BLaER1 (cell line): ENCODE results near the gene LYZL1.
"Not testable (repeated sequence)": the region's sequence is repeated elsewhere in the genome, so short reads cannot be mapped to it uniquely, and the experiment has no call there.

ENCODE experiments used
- H3K27ac ChIP-seq: shearing (Covaris generic); formaldehyde crosslinking; 2 replicates; pipeline ENCODE4 v1.8.1; 2022
- H3K27me3 ChIP-seq: shearing (Covaris generic); formaldehyde crosslinking; 2 replicates; pipeline ENCODE4 v1.8.1; 2022
- H3K36me3 ChIP-seq: shearing (Covaris generic); formaldehyde crosslinking; 2 replicates; pipeline ENCODE4 v1.8.1; 2022
- H3K4me1 ChIP-seq: shearing (Covaris generic); formaldehyde crosslinking; 2 replicates; pipeline ENCODE4 v1.8.1; 2022
- H3K4me2 ChIP-seq: shearing (Covaris generic); formaldehyde crosslinking; 2 replicates; pipeline ENCODE4 v1.8.1; 2022
- H3K4me3 ChIP-seq: shearing (Covaris generic); formaldehyde crosslinking; 2 replicates; pipeline ENCODE4 v1.8.1; 2022
- H3K9ac ChIP-seq: shearing (Covaris generic); formaldehyde crosslinking; 2 replicates; pipeline ENCODE4 v1.8.1; 2022
- H3K9me3 ChIP-seq: shearing (Covaris generic); formaldehyde crosslinking; 2 replicates; pipeline ENCODE4 v1.8.1; 2022
- H4K20me1 ChIP-seq: shearing (Covaris generic); formaldehyde crosslinking; 2 replicates; pipeline ENCODE4 v1.8.1; 2022
- Cebpa-rat ChIP-seq: shearing (Covaris generic); IDR thresholded peaks from 2 replicates; pipeline ENCODE4 v1.8.1; 2022

The LYZL1 gene

GRCh38 chr10:29326299-29326698 lies 37.4 kb downstream of the LYZL1 start:
- Histone ChIP-seq H4K20me1 (no peaks in the 10 kb centered on the region), H3K9ac (no peak overlapping the region), H3K27me3 (no peaks in the 10 kb centered on the region), H3K9me3 (no peaks in the 10 kb centered on the region), H3K27ac (no peak overlapping the region), H3K4me1 (peaks cover 30% of the 10 kb centered on the region), H3K4me3 (no peak overlapping the region), H3K4me2 (no peak overlapping the region), H3K36me3 (no peaks in the 10 kb centered on the region)
- no peak for TF ChIP-seq Cebpa-rat

- Histone ChIP-seq H3K9ac (no peak overlapping the region), H4K20me1 (no peaks in the 10 kb centered on the region), H3K4me1 (peaks cover 26% of the 10 kb centered on the region), H3K9me3 (no peaks in the 10 kb centered on the region), H3K4me2 (no peak overlapping the region), H3K4me3 (no peak overlapping the region), H3K36me3 (no peaks in the 10 kb centered on the region), H3K27me3 (no peaks in the 10 kb centered on the region), H3K27ac (no peak overlapping the region)
- no peak for TF ChIP-seq Cebpa-rat
Observed at GRCh38 chr10:29326886-29327745, 38.2 kb downstream of the LYZL1 start.

GRCh38 chr10:29327746-29328102 lies 38.9 kb downstream of the LYZL1 start:
- Histone ChIP-seq H3K4me2 (no peak overlapping the region), H3K4me3 (no peak overlapping the region)
- TF ChIP-seq Cebpa-rat = no peak

GRCh38 chr10:29328983-29329382 lies 40.1 kb downstream of the LYZL1 start:
- Histone ChIP-seq H3K27ac (no peak overlapping the region), H3K36me3 (no peaks in the 10 kb centered on the region), H3K4me1 (peaks cover 9% of the 10 kb centered on the region), H3K27me3 (no peaks in the 10 kb centered on the region), H4K20me1 (no peaks in the 10 kb centered on the region), H3K4me2 (no peak overlapping the region), H3K4me3 (no peak overlapping the region), H3K9ac (no peak overlapping the region), H3K9me3 (no peaks in the 10 kb centered on the region)
- no peak for TF ChIP-seq Cebpa-rat

More at GRCh38 chr10:29327746-29328102, 38.9 kb downstream of the LYZL1 start:
- Histone ChIP-seq H3K4me1 (peaks cover 21% of the 10 kb centered on the region), H3K36me3 (no peaks in the 10 kb centered on the region), H3K9me3 (no peaks in the 10 kb centered on the region), H3K27ac (no peak overlapping the region), H3K27me3 (no peaks in the 10 kb centered on the region), H3K9ac (no peak overlapping the region), H4K20me1 (no peaks in the 10 kb centered on the region)

- H3K9ac ChIP-seq = no peak overlapping the region
- H3K4me2 ChIP-seq = no peak overlapping the region
- no peaks in the 10 kb centered on the region for H3K9me3 ChIP-seq
- no peak overlapping the region for H3K4me3 ChIP-seq
- H3K27ac ChIP-seq = no peak overlapping the region
- no peaks in the 10 kb centered on the region for H3K36me3 ChIP-seq
- H3K27me3 ChIP-seq = no peaks in the 10 kb centered on the region
- peaks cover 4% of the 10 kb centered on the region; the same call in 1 of the 2 replicates for H3K4me1 ChIP-seq
- H4K20me1 ChIP-seq = no peaks in the 10 kb centered on the region
- TF ChIP-seq Cebpa-rat = no peak
Observed at GRCh38 chr10:29329420-29329819, 40.5 kb downstream of the LYZL1 start.

GRCh38 chr10:29332061-29332760 lies 43.3 kb downstream of the LYZL1 start:
- no peaks in the 10 kb centered on the region for H3K4me1 ChIP-seq
- H3K27ac ChIP-seq = no peak overlapping the region
- H3K4me2 ChIP-seq = no peak overlapping the region

GRCh38 chr10:29332761-29333148 lies 43.9 kb downstream of the LYZL1 start:
- H3K4me2 ChIP-seq = no peak overlapping the region
- H3K27me3 ChIP-seq = no peaks in the 10 kb centered on the region
- H4K20me1 ChIP-seq = no peaks in the 10 kb centered on the region
- no peaks in the 10 kb centered on the region for H3K4me1 ChIP-seq
- no peak overlapping the region for H3K4me3 ChIP-seq
- no peak overlapping the region for H3K9ac ChIP-seq
- H3K36me3 ChIP-seq = no peaks in the 10 kb centered on the region
- H3K9me3 ChIP-seq = no peaks in the 10 kb centered on the region
- H3K27ac ChIP-seq = no peak overlapping the region
- no peak for TF ChIP-seq Cebpa-rat

More at GRCh38 chr10:29332061-29332760, 43.3 kb downstream of the LYZL1 start:
- H3K36me3 ChIP-seq = no peaks in the 10 kb centered on the region
- no peak overlapping the region for H3K9ac ChIP-seq
- no peaks in the 10 kb centered on the region for H3K9me3 ChIP-seq
- H4K20me1 ChIP-seq = no peaks in the 10 kb centered on the region
- TF ChIP-seq Cebpa-rat = no peak
- H3K4me3 ChIP-seq = no peak overlapping the region
- no peaks in the 10 kb centered on the region for H3K27me3 ChIP-seq

GRCh38 chr10:29337526-29337925 lies 48.7 kb downstream of the LYZL1 start:
- not testable (repeated sequence) for H3K27me3 ChIP-seq, H3K4me3 ChIP-seq, H4K20me1 ChIP-seq, H3K9ac ChIP-seq, H3K4me2 ChIP-seq, H3K27ac ChIP-seq, H3K36me3 ChIP-seq, H3K4me1 ChIP-seq
- peaks cover 17% of the 10 kb centered on the region for H3K9me3 ChIP-seq

GRCh38 chr10:29343607-29344038 lies 54.8 kb downstream of the LYZL1 start:
- no peak overlapping the region for H3K27ac ChIP-seq

GRCh38 chr10:29344073-29344820 lies 55.4 kb downstream of the LYZL1 start:
- H4K20me1 ChIP-seq = no peaks in the 10 kb centered on the region
- no peak overlapping the region for H3K27ac ChIP-seq
- peaks cover 11% of the 10 kb centered on the region for H3K4me1 ChIP-seq
- no peak for TF ChIP-seq Cebpa-rat
- H3K27me3 ChIP-seq = no peaks in the 10 kb centered on the region
- H3K4me2 ChIP-seq = peak overlapping the region; percentile 42
- peaks cover 24% of the 10 kb centered on the region for H3K9me3 ChIP-seq
- H3K4me3 ChIP-seq = no peak overlapping the region
- H3K36me3 ChIP-seq = no peaks in the 10 kb centered on the region
- H3K9ac ChIP-seq = no peak overlapping the region

More at GRCh38 chr10:29343607-29344038, 54.8 kb downstream of the LYZL1 start:
- Histone ChIP-seq H3K4me3 (no peak overlapping the region), H3K4me2 (peak overlapping the region; percentile 42), H4K20me1 (no peaks in the 10 kb centered on the region), H3K36me3 (no peaks in the 10 kb centered on the region), H3K9ac (no peak overlapping the region), H3K4me1 (peaks cover 11% of the 10 kb centered on the region), H3K9me3 (peaks cover 24% of the 10 kb centered on the region), H3K27me3 (no peaks in the 10 kb centered on the region)
- TF ChIP-seq Cebpa-rat = no peak
